CD4-positive, alpha-beta T cell (primary cell): ENCODE measurements around the gene C12orf56. TPM values are rescaled to one million over a fixed set of nuclear protein-coding genes. Genes with fewer than 3 reads are reported as not detected.
A peak's percentile ranks its signal among the peaks of the same experiment; 100 is the strongest.

Source experiments
- ATAC-seq: fragments of 200-7000 bp; cut with Tn5 transposase; one replicate; pipeline ENCODE4 v1.10.0; 2022; ENCODE audit warnings: mild to moderate bottlenecking; ENCODE audit not compliant: poor library complexity
- CTCF ChIA-PET: fragments of 350-600 bp; sonication (Branson Sonifier 250); formaldehyde crosslinking; loops from one replicate; lab custom pipeline; 2021; ENCODE audit warnings: antibody characterized with exemption, inconsistent platforms; lab: Charles Lee
- POLR2A ChIA-PET: fragments of 350-600 bp; sonication (Branson Sonifier 250); formaldehyde crosslinking; loops from one replicate; lab custom pipeline; 2021; ENCODE audit warnings: antibody characterized with exemption, inconsistent platforms; lab: Charles Lee
- DNase-seq, 14 experiments: peaks; one replicate each; pipeline ENCODE4 v3.0.0-alpha.2; 2013 to 2020; ENCODE audit warnings: mixed read lengths in 2 of 14
- H3K27ac ChIP-seq, 2 donors: one replicate each; pipeline versions ENCODE4 v1.5.1 to v1.7.0; 2013; ENCODE audit warnings: low read length in 2 of 2, low read depth in 1 of 2, mild to moderate bottlenecking in 1 of 2
- H3K27me3 ChIP-seq, 2 experiments: 1 replicate in 1 of 2; 2 replicates in 1 of 2; pipeline versions ENCODE4 v1.6.1 to v1.7.0; 2013; ENCODE audit warnings: low read length in 2 of 2, control low read depth in 1 of 2, mild to moderate bottlenecking in 1 of 2, moderate library complexity in 1 of 2; ENCODE audit not compliant: insufficient read depth in 2 of 2, control insufficient read depth in 1 of 2
- H3K36me3 ChIP-seq: one replicate; pipeline ENCODE4 v1.6.1; 2013; ENCODE audit warnings: low read length, control low read depth; ENCODE audit not compliant: insufficient read depth
- H3K4me1 ChIP-seq: one replicate; pipeline ENCODE4 v1.6.1; 2013; ENCODE audit warnings: low read length, control low read depth; ENCODE audit not compliant: insufficient read depth
- H3K4me3 ChIP-seq: one replicate; pipeline ENCODE4 v1.5.1; 2013; ENCODE audit warnings: mild to moderate bottlenecking, low read length, moderate library complexity
- H3K9me3 ChIP-seq, 2 experiments: 1 replicate in 1 of 2; 2 replicates in 1 of 2; pipeline versions ENCODE4 v1.6.1 to v1.7.0; 2013; ENCODE audit warnings: low read length in 2 of 2, mild to moderate bottlenecking in 2 of 2, control low read depth in 1 of 2, moderate library complexity in 1 of 2; ENCODE audit not compliant: control insufficient read depth in 1 of 2, insufficient read depth in 1 of 2
- H3K27ac Mint-ChIP-seq: one replicate; pipeline ENCODE4 v1.8.0; 2020; ENCODE audit warnings: mixed read lengths
- H3K27me3 Mint-ChIP-seq: one replicate; pipeline ENCODE4 v1.8.0; 2021; ENCODE audit warnings: mixed read lengths
- H3K36me3 Mint-ChIP-seq: one replicate; pipeline ENCODE4 v1.8.0; 2021; ENCODE audit warnings: low read depth, mixed read lengths
- H3K4me1 Mint-ChIP-seq: one replicate; pipeline ENCODE4 v1.8.0; 2021; ENCODE audit warnings: low read depth, mixed read lengths
- H3K4me3 Mint-ChIP-seq: one replicate; pipeline ENCODE4 v1.8.0; 2020; ENCODE audit warnings: mild to moderate bottlenecking, mixed read lengths
- H3K9me3 Mint-ChIP-seq: one replicate; pipeline ENCODE4 v1.8.0; 2020; ENCODE audit warnings: mixed read lengths
- intact Hi-C, 2 experiments: fragments of 100-400 bp; cut with DNase I in 1 of 2; cut with micrococcal nuclease in 1 of 2; formaldehyde crosslinking; loops; one replicate each; pipeline versions ENCODE4 v1.15.1 to v1.9.0; 2023 to 2025; cut with DNase I, micrococcal nuclease
- polyA plus RNA-seq, 2 donors: library from polyadenylated mRNA; unstranded; fragments of 120-200 nt; gene quantifications; one replicate each; pipeline ENCODE4 v1.2.1, GENCODE V29; 2013
- total RNA-seq, 174 experiments: library from RNA in 2 of 174; stranded (reverse) in 2 of 174; gene quantifications; one replicate each; pipeline ENCODE4 v1.2.3 and lab custom pipeline; 2021 to 2026
- TF ChIP-seq, protein P1 (sequence below): fragments of 200-600 bp; IDR thresholded peaks from one replicate; pipeline ENCODE4 v1.8.0; 2022; ENCODE audit warnings: antibody characterized with exemption, mild to moderate bottlenecking

C12orf56 gene, protein sequence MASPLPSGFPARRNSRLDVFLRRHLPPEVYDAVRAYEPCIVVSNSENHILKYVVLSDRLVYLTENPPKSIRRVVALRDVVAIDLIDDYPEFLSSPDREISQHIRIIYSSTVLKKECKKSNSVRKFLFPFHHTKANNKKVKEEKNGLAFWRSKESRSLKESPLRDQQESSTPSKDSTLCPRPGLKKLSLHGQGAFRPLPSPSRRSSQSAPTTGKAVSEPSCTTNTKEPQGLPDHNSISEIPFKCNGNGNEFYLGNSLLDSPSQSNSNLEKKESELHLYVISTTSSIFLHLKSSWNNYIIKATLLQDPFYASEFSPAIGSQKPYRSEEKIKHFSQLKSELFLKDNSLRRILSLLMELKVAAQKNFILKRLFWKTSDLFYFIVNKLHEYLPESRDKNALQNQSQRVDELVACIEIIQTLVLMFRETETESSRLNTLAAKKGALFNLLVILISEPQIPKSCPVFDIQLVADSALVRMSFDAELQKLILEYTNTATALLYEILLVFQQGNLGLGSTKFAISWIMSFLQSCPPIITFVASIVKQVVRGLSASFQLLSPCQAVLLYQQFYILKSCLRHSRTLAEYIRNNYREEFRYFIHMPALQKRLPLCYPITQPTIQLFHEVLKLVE
- under 1 TPM; 0.08 to 0.17 TPM for total RNA-seq
- polyA plus RNA-seq (2013, experiment 1 of 2): 0.08 TPM
- 0.31 TPM for polyA plus RNA-seq (2013, experiment 2 of 2)
- total RNA-seq (lab: John Stamatoyannopoulos, UW): 0 to 5.5 (median 0.11) reads per million in 172 experiments

DNA sequence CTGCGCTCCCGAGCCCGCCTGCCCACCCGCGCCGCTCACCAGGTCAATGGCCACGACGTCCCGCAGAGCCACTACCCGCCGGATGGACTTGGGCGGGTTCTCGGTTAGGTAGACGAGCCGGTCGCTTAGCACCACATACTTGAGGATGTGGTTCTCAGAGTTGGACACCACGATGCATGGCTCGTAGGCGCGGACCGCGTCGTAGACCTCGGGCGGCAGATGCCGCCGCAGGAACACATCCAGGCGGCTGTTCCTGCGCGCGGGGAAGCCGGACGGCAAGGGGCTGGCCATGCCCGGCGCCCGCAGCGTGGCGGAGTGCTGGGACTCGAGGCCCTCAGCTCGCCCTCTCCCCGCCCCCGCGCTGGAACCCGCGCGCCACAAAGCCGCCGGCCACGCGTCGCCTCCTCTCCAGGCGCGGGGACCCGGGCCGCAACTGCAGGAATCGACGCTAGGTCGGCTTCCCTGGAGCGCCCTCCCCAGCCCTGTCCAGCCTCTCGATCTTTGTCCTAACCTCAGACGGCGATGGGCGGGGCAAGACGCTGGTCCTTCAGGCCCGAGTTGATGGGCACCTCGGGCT is at the start of gene C12orf56:
Gene C12orf56, minus strand, starts transcription at position 484 of the 577 bp plus-strand sequence. Its CDS starts 193 bp downstream, at position 291.
- peaks cover 11% of the 10 kb centered on the region for H3K27me3 Mint-ChIP-seq
- TF ChIP-seq, protein P1, sequence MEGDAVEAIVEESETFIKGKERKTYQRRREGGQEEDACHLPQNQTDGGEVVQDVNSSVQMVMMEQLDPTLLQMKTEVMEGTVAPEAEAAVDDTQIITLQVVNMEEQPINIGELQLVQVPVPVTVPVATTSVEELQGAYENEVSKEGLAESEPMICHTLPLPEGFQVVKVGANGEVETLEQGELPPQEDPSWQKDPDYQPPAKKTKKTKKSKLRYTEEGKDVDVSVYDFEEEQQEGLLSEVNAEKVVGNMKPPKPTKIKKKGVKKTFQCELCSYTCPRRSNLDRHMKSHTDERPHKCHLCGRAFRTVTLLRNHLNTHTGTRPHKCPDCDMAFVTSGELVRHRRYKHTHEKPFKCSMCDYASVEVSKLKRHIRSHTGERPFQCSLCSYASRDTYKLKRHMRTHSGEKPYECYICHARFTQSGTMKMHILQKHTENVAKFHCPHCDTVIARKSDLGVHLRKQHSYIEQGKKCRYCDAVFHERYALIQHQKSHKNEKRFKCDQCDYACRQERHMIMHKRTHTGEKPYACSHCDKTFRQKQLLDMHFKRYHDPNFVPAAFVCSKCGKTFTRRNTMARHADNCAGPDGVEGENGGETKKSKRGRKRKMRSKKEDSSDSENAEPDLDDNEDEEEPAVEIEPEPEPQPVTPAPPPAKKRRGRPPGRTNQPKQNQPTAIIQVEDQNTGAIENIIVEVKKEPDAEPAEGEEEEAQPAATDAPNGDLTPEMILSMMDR: no peak
- ATAC-seq: peak; percentile 52
- no peaks in the 10 kb centered on the region for H3K9me3 Mint-ChIP-seq
- ChIA-PET POLR2A (interaction anchor here (0.6 to 1.0 kb wide), 3 partner anchors 10 to 219 kb away, joined by 3 to 5 read pairs (median 4); partner anchors contain the start of gene XPOT), CTCF (no interaction called here)
- H3K4me3 Mint-ChIP-seq: peak within 1 kb of the TSS; percentile 89
- H3K27ac ChIP-seq: no peak within 1 kb of the TSS
- intact Hi-C loops: loop anchor here (5.0 kb wide), 2 partner anchors 118 to 548 kb away; partner anchors contain the start of gene SRGAP1 (in 2 of the 2)
- H3K36me3 Mint-ChIP-seq: no peaks in the 10 kb centered on the region
- peaks cover 26% of the 10 kb centered on the region for H3K4me1 ChIP-seq
- no peak within 1 kb of the TSS for H3K27ac Mint-ChIP-seq
- no peaks in the 10 kb centered on the region for H3K9me3 ChIP-seq
- peaks cover 23% of the 10 kb centered on the region for H3K4me1 Mint-ChIP-seq
- peak within 1 kb of the TSS; percentile 48 for H3K4me3 ChIP-seq
- no peaks in the 10 kb centered on the region for H3K27me3 ChIP-seq
- peak in 7 of 14 experiments; percentile 10 to 43 (median 37) for DNase-seq
- H3K36me3 ChIP-seq: no peaks in the 10 kb centered on the region

DNA sequence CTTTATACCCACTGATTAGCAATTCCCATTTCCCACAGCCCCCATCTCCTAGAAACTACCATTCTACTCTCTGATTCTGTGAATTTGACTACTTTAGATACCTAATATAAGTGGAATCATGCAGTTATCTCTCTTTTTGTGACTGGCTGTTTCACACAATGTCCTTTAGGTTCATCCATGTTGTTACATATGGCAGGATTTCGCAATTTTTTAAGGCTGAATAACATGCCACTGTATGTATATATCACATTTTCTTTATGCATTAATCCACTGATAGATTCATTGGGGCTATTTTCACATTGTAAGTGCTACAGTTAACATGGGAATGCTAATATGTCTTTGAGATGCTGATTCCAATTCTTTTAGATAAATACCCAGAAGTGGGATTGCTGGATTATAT is 49.5 kb upstream of the C12orf56 start:
- Mint-ChIP-seq H3K9me3 (no peaks in the 10 kb centered on the region), H3K27ac (no peak overlapping the region), H3K4me1 (peaks cover 8% of the 10 kb centered on the region), H3K27me3 (no peaks in the 10 kb centered on the region), H3K36me3 (peaks cover 87% of the 10 kb centered on the region), H3K4me3 (no peak overlapping the region)
- no peaks in the 10 kb centered on the region for H3K27me3 ChIP-seq
- ChIA-PET CTCF (no interaction called here), POLR2A (no interaction called here)
- H3K36me3 ChIP-seq: peaks cover 68% of the 10 kb centered on the region
- H3K27ac ChIP-seq: no peak overlapping the region
- DNase-seq (no peak), ATAC-seq (no peak)
- TF ChIP-seq, protein P1: no peak
- no peaks in the 10 kb centered on the region for H3K4me1 ChIP-seq
- H3K9me3 ChIP-seq: no peaks in the 10 kb centered on the region
- no peak overlapping the region for H3K4me3 ChIP-seq
- intact Hi-C loops: no loop called here

DNA sequence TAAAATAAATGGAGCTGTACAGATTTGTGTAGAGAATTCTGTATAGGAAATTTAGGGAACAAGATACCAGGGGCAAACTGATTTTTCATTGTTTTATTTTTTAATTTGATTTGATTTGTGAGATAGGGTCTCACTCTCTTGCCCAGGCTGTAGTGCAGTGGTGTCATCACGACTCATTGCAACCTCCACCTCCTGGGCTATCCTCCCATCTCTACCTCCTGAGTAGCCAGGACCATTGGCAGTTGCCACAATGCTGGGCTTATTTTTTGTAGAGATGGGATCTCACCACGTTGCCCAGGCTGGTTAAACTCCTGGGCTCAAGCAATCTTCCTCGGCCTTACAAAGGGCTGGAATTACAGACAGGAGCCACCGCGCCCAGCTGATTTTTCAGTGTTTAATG is 43.4 kb upstream of the C12orf56 start:
- no peaks in the 10 kb centered on the region for H3K27me3 ChIP-seq
- no peaks in the 10 kb centered on the region for H3K4me1 ChIP-seq
- H3K4me3 Mint-ChIP-seq: no peak overlapping the region
- peaks cover 97% of the 10 kb centered on the region for H3K36me3 Mint-ChIP-seq
- H3K4me3 ChIP-seq: no peak overlapping the region
- no peaks in the 10 kb centered on the region for H3K9me3 ChIP-seq
- DNase-seq (no peak), ATAC-seq (no peak)
- H3K36me3 ChIP-seq: peaks cover 94% of the 10 kb centered on the region
- no peaks in the 10 kb centered on the region for H3K27me3 Mint-ChIP-seq
- ChIA-PET POLR2A (no interaction called here), CTCF (no interaction called here)
- TF ChIP-seq, protein P1: no peak
- H3K27ac Mint-ChIP-seq: no peak overlapping the region
- H3K4me1 Mint-ChIP-seq: no peaks in the 10 kb centered on the region
- H3K27ac ChIP-seq: no peak overlapping the region
- intact Hi-C loops: no loop called here
- H3K9me3 Mint-ChIP-seq: no peaks in the 10 kb centered on the region
